HUES64 (cell line): ENCODE measurements around the gene SHISA8.

Experiments used
- H3K27ac ChIP-seq: 2 replicates; pipeline ENCODE4 v1.7.0; 2013; ENCODE audit warnings: low read depth, low read length, inconsistent platforms
- H3K27me3 ChIP-seq: 2 replicates; pipeline ENCODE4 v1.6.1; 2013; ENCODE audit warnings: mild to moderate bottlenecking, low read length; ENCODE audit not compliant: insufficient read depth
- H3K36me3 ChIP-seq: 2 replicates; pipeline ENCODE4 v1.6.1; 2013; ENCODE audit warnings: mild to moderate bottlenecking, low read length; ENCODE audit not compliant: insufficient read depth
- H3K4me1 ChIP-seq: 2 replicates; pipeline ENCODE4 v1.6.1; 2013; ENCODE audit warnings: mild to moderate bottlenecking, low read length, moderate library complexity; ENCODE audit not compliant: insufficient read depth
- H3K4me3 ChIP-seq: 2 replicates; pipeline ENCODE4 v1.5.1; 2013; ENCODE audit warnings: mild to moderate bottlenecking, low read length, moderate library complexity
- H3K9ac ChIP-seq: 2 replicates; pipeline ENCODE4 v1.6.1; 2013; ENCODE audit warnings: mild to moderate bottlenecking, low read depth, low read length
- H3K9me3 ChIP-seq: 2 replicates; pipeline ENCODE4 v1.6.1; 2013; ENCODE audit warnings: low read depth, low read length; ENCODE audit not compliant: insufficient read depth
- WGBS: fragments of 150-250, 120-280 bp; methylation state at CpG from one replicate; pipeline ENCODE4 v1.1.7; 2013; ENCODE audit warnings: missing lambda C conversion rate; 5-methylcytosine and 5-hydroxymethylcytosine counted together

The SHISA8 gene

DNA sequence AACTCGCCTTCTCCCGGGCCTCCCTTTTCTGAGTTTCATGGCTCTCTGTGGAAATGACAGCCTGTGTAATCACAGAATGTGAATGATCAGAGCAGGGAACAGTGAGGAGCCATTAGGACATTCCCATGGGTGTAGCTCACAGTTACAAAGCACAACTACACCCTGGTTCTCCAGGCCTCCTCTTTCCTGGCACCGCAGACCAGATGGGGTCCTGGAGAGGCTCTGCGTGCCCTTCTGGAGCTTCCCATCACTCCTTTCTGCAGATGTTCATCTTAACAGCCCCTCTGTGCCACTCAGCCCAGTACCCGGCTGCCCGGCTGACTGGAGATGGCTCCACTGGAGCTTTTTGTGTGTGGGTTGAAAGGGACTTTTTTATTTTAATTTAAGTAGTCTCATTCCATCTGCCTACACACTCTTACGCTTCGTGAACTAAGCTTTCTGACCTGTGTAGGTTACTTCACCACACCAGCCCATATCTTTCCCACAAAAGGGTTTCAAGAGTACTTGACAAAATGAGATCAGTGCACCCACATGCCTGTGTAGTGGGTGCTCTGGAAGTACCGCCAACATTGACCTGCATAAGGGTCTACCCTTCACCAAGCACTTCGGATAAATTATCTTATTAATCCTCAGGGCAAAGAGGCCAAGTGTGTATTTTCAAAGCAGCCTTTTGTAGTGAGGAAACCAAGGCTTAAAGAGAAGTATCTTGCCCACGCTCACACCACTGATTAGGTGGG is 52.2 kb downstream of the SHISA8 start:
- no peaks in the 10 kb centered on the region for H3K27me3 ChIP-seq
- H3K9ac ChIP-seq: no peak overlapping the region
- H3K4me3 ChIP-seq: no peak overlapping the region
- H3K36me3 ChIP-seq: peaks cover 29% of the 10 kb centered on the region
- WGBS: 94% methylated on average over 9 of the region's 11 CpGs
- no peaks in the 10 kb centered on the region for H3K9me3 ChIP-seq
- H3K4me1 ChIP-seq: peaks cover 14% of the 10 kb centered on the region
- no peak overlapping the region for H3K27ac ChIP-seq

GRCh38 chr22:41862160-41862529 is 52.7 kb downstream of the SHISA8 start:
- 89% methylated on average over 4 of the region's 4 CpGs for WGBS
- Histone ChIP-seq H3K4me3 (no peak overlapping the region), H3K9me3 (no peaks in the 10 kb centered on the region), H3K27ac (no peak overlapping the region), H3K4me1 (peaks cover 18% of the 10 kb centered on the region), H3K9ac (no peak overlapping the region), H3K27me3 (no peaks in the 10 kb centered on the region), H3K36me3 (peaks cover 25% of the 10 kb centered on the region)
